Measurements from ENCODE around the gene CALML3.

The CALML3 gene

GRCh38 chr10:5525561-5526341 is 990 bp downstream of the CALML3 start:
- no peak for DNase-seq (ENCODE audit: low read depth)

- DNase-seq (ENCODE audit: low read depth) = no peak
Measured at GRCh38 chr10:5526691-5527331, 2.0 kb downstream of the CALML3 start.

- no peak for DNase-seq (ENCODE audit: low read depth)
Measured at GRCh38 chr10:5527332-5528200, 2.8 kb downstream of the CALML3 start.

GRCh38 chr10:5528989-5529701 is 4.4 kb downstream of the CALML3 start:
- no peak for DNase-seq (ENCODE audit: low read depth)

GRCh38 chr10:5529702-5530411 is 5.1 kb downstream of the CALML3 start:
- DNase-seq (ENCODE audit: low read depth) = no peak

- no peak for DNase-seq (ENCODE audit: low read depth)
Measured at GRCh38 chr10:5530412-5530806, 5.6 kb downstream of the CALML3 start.

- no peak for DNase-seq (ENCODE audit: low read depth)
Measured at GRCh38 chr10:5530846-5531557, 6.2 kb downstream of the CALML3 start.

GRCh38 chr10:5531558-5532306 is 7.0 kb downstream of the CALML3 start:
- no peak for DNase-seq (ENCODE audit: low read depth)

GRCh38 chr10:5532307-5532605 is 7.5 kb downstream of the CALML3 start:
- DNase-seq (ENCODE audit: low read depth) = no peak

- no peak for DNase-seq (ENCODE audit: low read depth)
Measured at GRCh38 chr10:5532618-5533097, 7.9 kb downstream of the CALML3 start.

- no peak for DNase-seq (ENCODE audit: low read depth)
Measured at GRCh38 chr10:5533098-5533731, 8.5 kb downstream of the CALML3 start.

- no peak for DNase-seq (ENCODE audit: low read depth)
Measured at GRCh38 chr10:5534051-5534821, 9.5 kb downstream of the CALML3 start.

- DNase-seq (ENCODE audit: low read depth) = no peak
Measured at GRCh38 chr10:5534880-5535856, 10.4 kb downstream of the CALML3 start.

GRCh38 chr10:5536486-5537081 is 11.8 kb downstream of the CALML3 start:
- no peak for DNase-seq (ENCODE audit: low read depth)

GRCh38 chr10:5537684-5538083 is 12.9 kb downstream of the CALML3 start:
- DNase-seq (ENCODE audit: low read depth) = no peak

- DNase-seq (ENCODE audit: low read depth) = no peak
Measured at GRCh38 chr10:5538446-5538845, 13.7 kb downstream of the CALML3 start.
